ENCODE data around the gene TMPRSS11D.

The TMPRSS11D gene

GRCh38 chr4:67869580-67870190, 14.1 kb downstream of the TMPRSS11D start:
- Histone ChIP-seq H3K27me3 (ENCODE audit: control insufficient read depth, low read length) (peaks cover 3% of the 10 kb centered on the region; the same call in 1 of the 2 replicates), H3K79me2 (ENCODE audit: control insufficient read depth, low read length) (no peaks in the 10 kb centered on the region), H4K20me1 (ENCODE audit: control insufficient read depth, insufficient read depth, low read depth, low read length) (no peaks in the 10 kb centered on the region), H3K4me1 (ENCODE audit: control insufficient read depth, low read length) (no peaks in the 10 kb centered on the region), H3F3A (ENCODE audit: control insufficient read depth, insufficient read depth) (no peaks in the 10 kb centered on the region), H3K9me2 (replicated peaks; ENCODE audit: control insufficient read depth, low read length) (no peaks in the 10 kb centered on the region), H3K4me3 (ENCODE audit: low read length) (no peak overlapping the region), H3K27ac (ENCODE audit: low read depth, low read length) (no peak overlapping the region), H3K36me3 (ENCODE audit: control insufficient read depth, low read length) (no peaks in the 10 kb centered on the region), H3K4me2 (ENCODE audit: low read length) (no peak overlapping the region), H3K9me3 (ENCODE audit: control insufficient read depth, insufficient read depth, low read length) (no peaks in the 10 kb centered on the region)
- TF ChIP-seq EZH2phosphoT487 (IDR thresholded peaks at IDR 0.05; ENCODE audit: borderline replicate concordance, low read length) (no peak), CTCF (IDR thresholded peaks at IDR 0.05; ENCODE audit: low read depth, low read length, poor library complexity, severe bottlenecking) (no peak)

GRCh38 chr4:67861513-67861912, 22.3 kb downstream of the TMPRSS11D start:
- H3K4me2 ChIP-seq (ENCODE audit: low read length): no peak overlapping the region
- H3K9me2 ChIP-seq (replicated peaks; ENCODE audit: control insufficient read depth, low read length): no peaks in the 10 kb centered on the region
- TF ChIP-seq CTCF (IDR thresholded peaks at IDR 0.05; ENCODE audit: low read depth, low read length, poor library complexity, severe bottlenecking) (no peak), EZH2phosphoT487 (IDR thresholded peaks at IDR 0.05; ENCODE audit: borderline replicate concordance, low read length) (no peak)
- H3K27me3 ChIP-seq (ENCODE audit: control insufficient read depth, low read length): no peaks in the 10 kb centered on the region
- no peaks in the 10 kb centered on the region for H3K36me3 ChIP-seq (ENCODE audit: control insufficient read depth, low read length)
- no peak overlapping the region for H3K27ac ChIP-seq (ENCODE audit: low read depth, low read length)
- no peak overlapping the region for H3K4me3 ChIP-seq (ENCODE audit: low read length)
- H3F3A ChIP-seq (ENCODE audit: control insufficient read depth, insufficient read depth): no peaks in the 10 kb centered on the region
- no peaks in the 10 kb centered on the region for H4K20me1 ChIP-seq (ENCODE audit: control insufficient read depth, insufficient read depth, low read depth, low read length)
- no peaks in the 10 kb centered on the region for H3K9me3 ChIP-seq (ENCODE audit: control insufficient read depth, insufficient read depth, low read length)
- no peaks in the 10 kb centered on the region for H3K4me1 ChIP-seq (ENCODE audit: control insufficient read depth, low read length)
- no peaks in the 10 kb centered on the region for H3K79me2 ChIP-seq (ENCODE audit: control insufficient read depth, low read length)

- H3F3A ChIP-seq (ENCODE audit: control insufficient read depth, insufficient read depth): no peaks in the 10 kb centered on the region
- H3K9me2 ChIP-seq (replicated peaks; ENCODE audit: control insufficient read depth, low read length): no peaks in the 10 kb centered on the region
- H3K79me2 ChIP-seq (ENCODE audit: control insufficient read depth, low read length): no peaks in the 10 kb centered on the region
- H4K20me1 ChIP-seq (ENCODE audit: control insufficient read depth, insufficient read depth, low read depth, low read length): no peaks in the 10 kb centered on the region
- no peaks in the 10 kb centered on the region for H3K27me3 ChIP-seq (ENCODE audit: control insufficient read depth, low read length)
- no peak for TF ChIP-seq CTCF (IDR thresholded peaks at IDR 0.05; ENCODE audit: low read depth, low read length, poor library complexity, severe bottlenecking)
- no peak for TF ChIP-seq EZH2phosphoT487 (IDR thresholded peaks at IDR 0.05; ENCODE audit: borderline replicate concordance, low read length)
- no peaks in the 10 kb centered on the region for H3K4me1 ChIP-seq (ENCODE audit: control insufficient read depth, low read length)
- no peaks in the 10 kb centered on the region for H3K9me3 ChIP-seq (ENCODE audit: control insufficient read depth, insufficient read depth, low read length)
- no peak overlapping the region for H3K4me3 ChIP-seq (ENCODE audit: low read length)
- no peaks in the 10 kb centered on the region for H3K36me3 ChIP-seq (ENCODE audit: control insufficient read depth, low read length)
- no peak overlapping the region for H3K4me2 ChIP-seq (ENCODE audit: low read length)
- H3K27ac ChIP-seq (ENCODE audit: low read depth, low read length): no peak overlapping the region
These were observed 30.5 kb downstream of the TMPRSS11D start for GRCh38 chr4:67853336-67853735.
